GM12878 (cell line): ENCODE data around the gene CLDN19. TPM values are rescaled to one million over a fixed set of nuclear protein-coding genes. Genes with fewer than 3 reads are reported as not detected.

Source experiments
- ATAC-seq: fragments of 200-7000 bp; cut with Tn5 transposase; 3 replicates; pipeline ENCODE4 v1.9.1; 2020; ENCODE audit warnings: mild to moderate bottlenecking, moderate library complexity
- BruUV-seq: library from RNA; stranded (reverse); fragments of 400-500 nt; replicated peaks from 2 replicates; lab custom pipeline; 2021; lab: Mats Ljungman, UMichigan
- CTCF ChIA-PET: fragments of 300-600 bp; sonication (Branson Sonifier 250); formaldehyde crosslinking; extraction: SDS; loops from one replicate; lab custom pipeline; 2021; ENCODE audit warnings: inconsistent platforms; lab: Yijun Ruan, JAX
- POLR2A ChIA-PET: fragments of 350-600 bp; formaldehyde crosslinking; extraction: SDS; loops from one replicate; lab custom pipeline; 2021; ENCODE audit warnings: inconsistent platforms; lab: Charles Lee
- RAD21 ChIA-PET: fragments of 300-600 bp; sonication (Branson Sonifier 250); formaldehyde crosslinking; loops from one replicate; lab custom pipeline; 2023; ENCODE audit warnings: antibody characterized with exemption; ENCODE audit not compliant: unreplicated experiment; lab: Charles Lee
- SMC1A ChIA-PET: fragments of 300-600 bp; sonication (Branson Sonifier 250); formaldehyde crosslinking; loops from one replicate; lab custom pipeline; 2023; ENCODE audit not compliant: unreplicated experiment, uncharacterized antibody; lab: Charles Lee
- DNase-seq: peaks from one replicate; pipeline ENCODE4 v3.0.0-alpha.2; 2011; ENCODE audit warnings: low read depth, low spot score
- FAIRE-seq: peaks from 3 replicates; lab custom pipeline; 2011; peaks lifted over from hg19 to GRCh38; lab: Jason Lieb, UNC
- H2AFZ ChIP-seq: 2 replicates; pipeline ENCODE4 v1.6.0; 2011; ENCODE audit warnings: low read depth, low read length, control low read depth; ENCODE audit not compliant: control insufficient read depth
- H3K27ac ChIP-seq: 2 replicates; pipeline ENCODE4 v1.5.1; 2011; ENCODE audit warnings: control low read depth; ENCODE audit not compliant: control insufficient read depth, insufficient read depth
- H3K27me3 ChIP-seq, 2 experiments: replicated peaks in 1 of 2; 2 replicates each; pipeline versions ENCODE4 v1.6.0 to v1.6.1; 2011; ENCODE audit warnings: low read length in 1 of 2; ENCODE audit not compliant: control insufficient read depth in 2 of 2, insufficient read depth in 2 of 2
- H3K36me3 ChIP-seq, 2 experiments: 2 replicates each; pipeline ENCODE4 v1.5.1; 2011; ENCODE audit warnings: low read length in 1 of 2; ENCODE audit not compliant: control insufficient read depth in 2 of 2, insufficient read depth in 2 of 2
- H3K4me1 ChIP-seq: 2 replicates; pipeline ENCODE4 v1.6.1; 2011; ENCODE audit warnings: mild to moderate bottlenecking, low read length, moderate library complexity, mixed read lengths; ENCODE audit not compliant: control insufficient read depth, insufficient read depth
- H3K4me2 ChIP-seq: 2 replicates; pipeline ENCODE4 v1.6.0; 2011; ENCODE audit warnings: control low read depth; ENCODE audit not compliant: control insufficient read depth, insufficient read depth
- H3K4me3 ChIP-seq: fragments of 200-600 bp; sonication (generic); 2 replicates; pipeline ENCODE4 v1.5.1; 2016
- H3K79me2 ChIP-seq: 2 replicates; pipeline ENCODE4 v1.6.0; 2011; ENCODE audit warnings: low read length; ENCODE audit not compliant: control insufficient read depth, insufficient read depth
- H3K9ac ChIP-seq: 2 replicates; pipeline ENCODE4 v1.8.0; 2011; ENCODE audit warnings: low read length, control low read depth, mixed read lengths; ENCODE audit not compliant: control insufficient read depth, insufficient read depth
- H3K9me3 ChIP-seq: replicated peaks from 3 replicates; pipeline ENCODE4 v1.5.1; 2011; ENCODE audit warnings: mild to moderate bottlenecking, low read length; ENCODE audit not compliant: control insufficient read depth, insufficient read depth
- H4K20me1 ChIP-seq: 2 replicates; pipeline ENCODE4 v1.6.0; 2011; ENCODE audit not compliant: control insufficient read depth, insufficient read depth
- ATF2 ChIP-seq: IDR thresholded peaks from 2 replicates; pipeline ENCODE4 v1.6.1; 2012; ENCODE audit warnings: low read length, inconsistent platforms
- BHLHE40 ChIP-seq, 2 experiments: fragments of 450-650 bp in 1 of 2; IDR thresholded peaks; 2 replicates each; pipeline ENCODE4 v1.6.1; 2011 to 2017; ENCODE audit warnings: low read depth in 2 of 2, borderline replicate concordance in 1 of 2, improper control_type of control experiment in 1 of 2, low read length in 1 of 2, mild to moderate bottlenecking in 1 of 2
- CEBPZ ChIP-seq: fragments of 150-350 bp; IDR thresholded peaks from 2 replicates; pipeline ENCODE4 v1.6.1; 2016; ENCODE audit warnings: low read depth, low read length
- DPF2 ChIP-seq: fragments of 450-650 bp; IDR thresholded peaks from 2 replicates; pipeline ENCODE4 v1.6.1; 2017; ENCODE audit warnings: mild to moderate bottlenecking
- HCFC1 ChIP-seq: fragments of 150-350 bp; IDR thresholded peaks from 2 replicates; pipeline ENCODE4 v1.6.1; 2014; ENCODE audit warnings: low read length
- HDAC2 ChIP-seq: fragments of 200-600 bp; sonication (generic); IDR thresholded peaks from 2 replicates; pipeline ENCODE4 v1.6.1; 2017
- JUND ChIP-seq: IDR thresholded peaks from 2 replicates; pipeline ENCODE4 v1.6.1; 2012; ENCODE audit warnings: low read depth, mild to moderate bottlenecking, low read length, improper control_type of control experiment, moderate library complexity
- KLF5 ChIP-seq: fragments of 450-650 bp; IDR thresholded peaks from 2 replicates; pipeline ENCODE4 v1.6.1; 2014; ENCODE audit warnings: mild to moderate bottlenecking; ENCODE audit not compliant: partially characterized antibody
- MYB ChIP-seq: fragments of 150-350 bp; IDR thresholded peaks from 2 replicates; pipeline ENCODE4 v1.6.1; 2014; ENCODE audit warnings: mild to moderate bottlenecking, low read depth, low read length, borderline replicate concordance
- SRF ChIP-seq, 2 experiments: IDR thresholded peaks; 2 replicates each; pipeline ENCODE4 v1.6.1; 2011; ENCODE audit warnings: low read depth in 2 of 2, low read length in 2 of 2, mild to moderate bottlenecking in 1 of 2, moderate library complexity in 1 of 2
- STAT1 ChIP-seq: fragments of 450-650 bp; conservative IDR thresholded peaks from 2 replicates; pipeline ENCODE4 v1.6.1; 2014; ENCODE audit warnings: antibody characterized with exemption, mild to moderate bottlenecking
- YY1 ChIP-seq: IDR thresholded peaks from 2 replicates; pipeline ENCODE4 v1.6.1; 2011; ENCODE audit warnings: low read depth, mild to moderate bottlenecking, low read length
- ZNF217 ChIP-seq: fragments of 450-650 bp; IDR thresholded peaks from 2 replicates; pipeline ENCODE4 v1.6.1; 2017; ENCODE audit warnings: antibody characterized with exemption, mild to moderate bottlenecking
- in situ Hi-C: fragments of 300-500 bp; cut with MboI; formaldehyde crosslinking; loops from 9 replicates; pipeline ENCODE4 v1.14.3; 2018; ENCODE audit warnings: mixed read lengths
- intact Hi-C: fragments of 100-400 bp; cut with micrococcal nuclease; formaldehyde crosslinking; loops from one replicate; pipeline ENCODE4 v1.14.2; 2022; ENCODE audit not compliant: unreplicated experiment
- polyA plus RNA-seq, 11 experiments: library from polyadenylated mRNA; depleted of rRNA in 4 of 11; unstranded in 6 of 11; stranded (reverse) in 5 of 11; fragments of >200 nt; fragmentation: Nextera tagmentation in 4 of 11; fragmentation: Illumina TruSeq in 1 of 11; extraction: Ambion mirVana in 4 of 11; extraction: Trizol in 1 of 11; gene quantifications; 1 replicate in 1 of 11; 2 replicates in 10 of 11; pipeline versions ENCODE4 v1.2.1 to v1.2.3, GENCODE V29; 2011 to 2016; ENCODE audit warnings: inconsistent platforms in 2 of 11, missing spikeins in 2 of 11, low read depth in 1 of 11
- total RNA-seq, 4 experiments: library from RNA; depleted of rRNA in 3 of 4; stranded (reverse); fragments of >200 nt in 3 of 4; fragmentation: Illumina TruSeq in 1 of 4; extraction: Trizol in 1 of 4; gene quantifications; 2 replicates each; pipeline versions ENCODE4 v1.2.1 to v1.2.3, GENCODE V29; 2013 to 2021
- TF ChIP-seq, protein P1 (sequence below): IDR thresholded peaks from 2 replicates; pipeline ENCODE4 v1.6.1; 2012; ENCODE audit warnings: improper control_type of control experiment, low read depth, low read length; ENCODE audit not compliant: insufficient replicate concordance

The CLDN19 gene
- total and polyA plus RNA-seq, 10 of the 15 experiments (the other 5 are each of a cell fraction or from before 2014, with no cell fraction given) = not detected

GRCh38 chr1:42758641-42759040 is 18.6 kb upstream of the CLDN19 start (continued):
- TF ChIP-seq ATF2 (no peak), KLF5 (no peak), ZNF217 (no peak)
- TF ChIP-seq, protein P1, sequence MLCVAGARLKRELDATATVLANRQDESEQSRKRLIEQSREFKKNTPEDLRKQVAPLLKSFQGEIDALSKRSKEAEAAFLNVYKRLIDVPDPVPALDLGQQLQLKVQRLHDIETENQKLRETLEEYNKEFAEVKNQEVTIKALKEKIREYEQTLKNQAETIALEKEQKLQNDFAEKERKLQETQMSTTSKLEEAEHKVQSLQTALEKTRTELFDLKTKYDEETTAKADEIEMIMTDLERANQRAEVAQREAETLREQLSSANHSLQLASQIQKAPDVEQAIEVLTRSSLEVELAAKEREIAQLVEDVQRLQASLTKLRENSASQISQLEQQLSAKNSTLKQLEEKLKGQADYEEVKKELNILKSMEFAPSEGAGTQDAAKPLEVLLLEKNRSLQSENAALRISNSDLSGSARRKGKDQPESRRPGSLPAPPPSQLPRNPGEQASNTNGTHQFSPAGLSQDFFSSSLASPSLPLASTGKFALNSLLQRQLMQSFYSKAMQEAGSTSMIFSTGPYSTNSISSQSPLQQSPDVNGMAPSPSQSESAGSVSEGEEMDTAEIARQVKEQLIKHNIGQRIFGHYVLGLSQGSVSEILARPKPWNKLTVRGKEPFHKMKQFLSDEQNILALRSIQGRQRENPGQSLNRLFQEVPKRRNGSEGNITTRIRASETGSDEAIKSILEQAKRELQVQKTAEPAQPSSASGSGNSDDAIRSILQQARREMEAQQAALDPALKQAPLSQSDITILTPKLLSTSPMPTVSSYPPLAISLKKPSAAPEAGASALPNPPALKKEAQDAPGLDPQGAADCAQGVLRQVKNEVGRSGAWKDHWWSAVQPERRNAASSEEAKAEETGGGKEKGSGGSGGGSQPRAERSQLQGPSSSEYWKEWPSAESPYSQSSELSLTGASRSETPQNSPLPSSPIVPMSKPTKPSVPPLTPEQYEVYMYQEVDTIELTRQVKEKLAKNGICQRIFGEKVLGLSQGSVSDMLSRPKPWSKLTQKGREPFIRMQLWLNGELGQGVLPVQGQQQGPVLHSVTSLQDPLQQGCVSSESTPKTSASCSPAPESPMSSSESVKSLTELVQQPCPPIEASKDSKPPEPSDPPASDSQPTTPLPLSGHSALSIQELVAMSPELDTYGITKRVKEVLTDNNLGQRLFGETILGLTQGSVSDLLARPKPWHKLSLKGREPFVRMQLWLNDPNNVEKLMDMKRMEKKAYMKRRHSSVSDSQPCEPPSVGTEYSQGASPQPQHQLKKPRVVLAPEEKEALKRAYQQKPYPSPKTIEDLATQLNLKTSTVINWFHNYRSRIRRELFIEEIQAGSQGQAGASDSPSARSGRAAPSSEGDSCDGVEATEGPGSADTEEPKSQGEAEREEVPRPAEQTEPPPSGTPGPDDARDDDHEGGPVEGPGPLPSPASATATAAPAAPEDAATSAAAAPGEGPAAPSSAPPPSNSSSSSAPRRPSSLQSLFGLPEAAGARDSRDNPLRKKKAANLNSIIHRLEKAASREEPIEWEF = no peak

DNA sequence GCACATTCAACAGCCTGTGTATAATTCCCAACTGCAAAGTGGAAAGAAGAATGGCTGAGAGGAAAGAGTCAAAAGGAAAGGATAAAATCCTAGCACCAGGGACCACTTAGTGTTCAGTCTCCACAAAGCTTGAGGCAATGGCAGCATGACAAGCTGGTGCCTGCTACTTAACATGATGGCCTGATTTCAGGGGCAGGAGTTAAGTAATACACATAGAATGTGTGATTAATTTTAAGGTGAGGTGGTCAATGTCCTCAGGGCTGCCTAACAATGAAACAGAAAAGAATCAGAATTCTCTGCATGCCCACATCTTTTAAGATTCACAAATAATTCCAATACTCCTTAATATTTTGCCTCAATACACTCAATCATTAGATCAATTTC is 17.8 kb upstream of the CLDN19 start:
- FAIRE-seq = no peak
- no peaks in the 10 kb centered on the region for H4K20me1 ChIP-seq
- no peak for DNase-seq
- TF ChIP-seq SRF (IDR thresholded peaks at IDR 0.05; ENCODE audit: low read depth in 2 of 2, low read length in 2 of 2) (no peak), MYB (no peak), BHLHE40 (IDR thresholded peaks at IDR 0.05; ENCODE audit: borderline replicate concordance in 1 of 2, low read depth in 2 of 2, low read length in 1 of 2) (no peak), HCFC1 (no peak), HDAC2 (no peak), JUND (no peak), CEBPZ (no peak), STAT1 (no peak), YY1 (no peak), DPF2 (no peak)

More for the DNA sequence above, 17.8 kb upstream of the CLDN19 start:
- Histone ChIP-seq H3K27ac (no peak overlapping the region), H3K4me3 (no peak overlapping the region), H3K9ac (no peak overlapping the region), H3K4me2 (no peak overlapping the region), H3K79me2 (no peaks in the 10 kb centered on the region), H2AFZ (no peak overlapping the region), H3K27me3 (no peaks in the 10 kb centered on the region), H3K4me1 (no peaks in the 10 kb centered on the region), H3K36me3 (peaks cover 9 to 11% of the 10 kb centered on the region in 2 experiments; a peak in 3 of 4 replicates), H3K9me3 (no peaks in the 10 kb centered on the region)
- POLR2A ChIA-PET = interaction anchor here (1.9 kb wide), 1 partner anchor 9 kb away, joined by 7 read pairs; the partner anchor contains the start of genes C1orf50 and P3H1
- RAD21 ChIA-PET = interaction anchor here (0.6 to 1.9 kb wide), 2 partner anchors 8 to 67 kb away, joined by 5 to 6 read pairs; no protein-coding TSS in a partner anchor
- in situ Hi-C loops = no loop called here
- BruUV-seq = no TSS peak
- no peak for ATAC-seq
- intact Hi-C loops = no loop called here
- CTCF ChIA-PET = interaction anchor here (1.0 to 2.3 kb wide), 12 partner anchors 8 to 414 kb away, joined by 3 to 12 read pairs (median 4); partner anchors contain the start of genes C1orf50, P3H1 and ZNF691
- SMC1A ChIA-PET = interaction anchor here (2.0 to 2.6 kb wide), 3 partner anchors 9 to 316 kb away, joined by 7 to 12 read pairs (median 9); partner anchors contain the start of genes C1orf50 and P3H1
